ENCODE data around the gene TMTC2.

DNA sequence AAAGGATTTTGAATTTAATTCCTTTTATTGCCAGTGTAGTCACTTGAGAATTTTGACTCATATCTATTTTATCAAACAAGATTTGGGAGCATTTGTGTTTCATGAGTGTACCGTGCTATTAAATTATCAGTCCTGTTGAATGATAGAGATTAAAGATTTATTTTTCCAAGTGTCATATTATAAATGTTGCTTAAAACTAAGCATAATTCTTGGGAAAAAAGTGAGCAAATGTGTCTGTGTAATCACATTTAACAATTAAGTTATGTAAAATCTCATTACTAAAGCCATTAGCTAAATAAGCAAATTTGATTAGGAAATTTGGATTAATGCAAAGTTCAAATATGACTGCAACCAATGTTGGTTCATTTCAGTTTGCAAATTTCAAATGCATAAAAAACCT is 266.7 kb downstream of the TMTC2 start:
- TF ChIP-seq POLR2A (IDR thresholded peaks at IDR 0.05) (no peak), CTCF (IDR thresholded peaks at IDR 0.05) (no peak)
